HuH-7.5 (cell line): ENCODE measurements around the gene STUM.

Experiments
- DNase-seq: peaks from one replicate; pipeline ENCODE4 v3.0.0; 2011; ENCODE audit warnings: low spot score

STUM gene

GRCh38 chr1:226534098-226534497 is 14.5 kb upstream of the STUM start:
- no peak for DNase-seq

GRCh38 chr1:226534645-226535044 is 13.9 kb upstream of the STUM start:
- no peak for DNase-seq

GRCh38 chr1:226535666-226536065 is 12.9 kb upstream of the STUM start:
- no peak for DNase-seq

GRCh38 chr1:226541231-226541630 is 7.3 kb upstream of the STUM start:
- DNase-seq, result no peak

- DNase-seq, result no peak
Observed at GRCh38 chr1:226541631-226542622, 6.6 kb upstream of the STUM start.

- DNase-seq, result no peak
Observed at GRCh38 chr1:226542623-226543103, 5.9 kb upstream of the STUM start.

- no peak for DNase-seq
Observed at GRCh38 chr1:226545836-226546596, 2.5 kb upstream of the STUM start.

GRCh38 chr1:226546926-226547325 is 1.6 kb upstream of the STUM start:
- DNase-seq, result no peak

- DNase-seq, result peak; percentile 94
Observed at GRCh38 chr1:226547754-226548191, 791 bp upstream of the STUM start.

- DNase-seq, result peak; percentile 34
Observed at GRCh38 chr1:226549094-226549936, 751 bp downstream of the STUM start.

- peak; percentile 32 for DNase-seq
Observed at GRCh38 chr1:226549937-226550671, 1.5 kb downstream of the STUM start.

- no peak for DNase-seq
Observed at GRCh38 chr1:226550672-226551041, 2.1 kb downstream of the STUM start.

GRCh38 chr1:226551299-226551698 is 2.7 kb downstream of the STUM start:
- DNase-seq, result no peak

GRCh38 chr1:226552061-226552460 is 3.5 kb downstream of the STUM start:
- no peak for DNase-seq

- DNase-seq, result no peak
Observed at GRCh38 chr1:226553266-226553923, 4.8 kb downstream of the STUM start.

- DNase-seq, result no peak
Observed at GRCh38 chr1:226553924-226554282, 5.3 kb downstream of the STUM start.

- DNase-seq, result no peak
Observed at GRCh38 chr1:226555092-226555491, 6.5 kb downstream of the STUM start.

GRCh38 chr1:226557424-226557823 is 8.9 kb downstream of the STUM start:
- no peak for DNase-seq

- no peak for DNase-seq
Observed at GRCh38 chr1:226558036-226558650, 9.6 kb downstream of the STUM start.

GRCh38 chr1:226560243-226560642 is 11.7 kb downstream of the STUM start:
- no peak for DNase-seq
